AG10803 (cell line): ENCODE measurements around the gene ADAMTS2.

Experiments
- DNase-seq: peaks from one replicate; pipeline ENCODE4 v3.0.0; 2010; ENCODE audit warnings: low read depth
- H3K4me3 ChIP-seq: 2 replicates; pipeline ENCODE4 v1.5.1; 2011; ENCODE audit warnings: mild to moderate bottlenecking, low read length, control low read depth
- TF ChIP-seq, protein P1 (sequence below): conservative IDR thresholded peaks from 2 replicates; pipeline ENCODE4 v1.5.1; 2011; ENCODE audit warnings: mild to moderate bottlenecking, low read length, control low read depth, inconsistent platforms

Gene ADAMTS2

DNA sequence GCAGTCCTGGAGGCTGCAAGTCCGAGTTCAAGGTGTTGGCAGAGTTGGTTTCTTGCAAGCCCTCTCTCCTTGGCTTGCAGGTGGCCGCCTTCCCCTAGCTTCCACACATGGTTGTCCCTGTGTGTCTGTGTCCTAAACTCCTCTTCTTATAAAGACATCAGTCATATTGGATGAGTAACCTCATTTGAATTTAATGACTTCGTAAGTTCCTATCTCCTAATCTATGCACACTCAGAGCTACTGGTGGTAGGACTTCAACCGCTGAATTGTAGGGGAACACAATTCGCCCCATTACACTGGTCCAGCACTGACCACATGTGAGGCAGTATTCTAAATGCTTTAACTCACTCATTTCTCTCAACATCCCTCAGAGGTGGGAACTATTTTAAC lies 25.9 kb upstream of the ADAMTS2 start:
- no peak for DNase-seq

DNA sequence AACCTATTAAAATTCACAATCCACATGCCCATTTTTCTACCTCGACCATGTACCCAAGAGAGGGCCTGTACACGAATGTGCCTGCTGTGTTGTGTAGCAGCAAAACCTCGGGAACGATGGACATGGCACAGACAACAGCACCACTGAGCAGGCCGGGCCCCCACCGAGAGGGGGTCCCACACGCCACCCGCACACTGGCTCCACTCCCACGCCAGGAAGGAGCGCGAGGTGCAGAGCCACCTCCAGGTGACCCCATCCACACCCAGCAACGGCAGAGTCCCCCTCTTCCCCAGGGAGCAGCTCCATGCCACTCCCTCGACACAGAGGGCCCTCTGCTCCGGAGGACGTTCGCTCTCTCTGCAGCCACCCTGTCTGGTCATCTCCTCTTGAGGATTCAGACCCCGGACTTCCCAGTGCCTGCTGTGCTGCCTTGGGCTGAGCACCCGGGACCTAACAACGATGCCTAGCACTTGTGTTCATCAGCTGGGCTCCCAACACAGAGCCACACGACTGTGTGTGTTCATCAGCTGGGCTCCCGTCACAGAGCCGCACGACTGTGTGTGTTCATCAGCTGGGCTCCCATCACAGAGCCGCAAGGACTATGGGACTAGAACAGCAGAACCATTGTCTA lies 25.3 kb upstream of the ADAMTS2 start:
- TF ChIP-seq, protein P1, sequence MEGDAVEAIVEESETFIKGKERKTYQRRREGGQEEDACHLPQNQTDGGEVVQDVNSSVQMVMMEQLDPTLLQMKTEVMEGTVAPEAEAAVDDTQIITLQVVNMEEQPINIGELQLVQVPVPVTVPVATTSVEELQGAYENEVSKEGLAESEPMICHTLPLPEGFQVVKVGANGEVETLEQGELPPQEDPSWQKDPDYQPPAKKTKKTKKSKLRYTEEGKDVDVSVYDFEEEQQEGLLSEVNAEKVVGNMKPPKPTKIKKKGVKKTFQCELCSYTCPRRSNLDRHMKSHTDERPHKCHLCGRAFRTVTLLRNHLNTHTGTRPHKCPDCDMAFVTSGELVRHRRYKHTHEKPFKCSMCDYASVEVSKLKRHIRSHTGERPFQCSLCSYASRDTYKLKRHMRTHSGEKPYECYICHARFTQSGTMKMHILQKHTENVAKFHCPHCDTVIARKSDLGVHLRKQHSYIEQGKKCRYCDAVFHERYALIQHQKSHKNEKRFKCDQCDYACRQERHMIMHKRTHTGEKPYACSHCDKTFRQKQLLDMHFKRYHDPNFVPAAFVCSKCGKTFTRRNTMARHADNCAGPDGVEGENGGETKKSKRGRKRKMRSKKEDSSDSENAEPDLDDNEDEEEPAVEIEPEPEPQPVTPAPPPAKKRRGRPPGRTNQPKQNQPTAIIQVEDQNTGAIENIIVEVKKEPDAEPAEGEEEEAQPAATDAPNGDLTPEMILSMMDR: no peak
- DNase-seq: no peak
- no peak overlapping the region for H3K4me3 ChIP-seq

More for the DNA sequence above, 25.9 kb upstream of the ADAMTS2 start:
- H3K4me3 ChIP-seq: no peak overlapping the region
- TF ChIP-seq, protein P1: no peak

DNA sequence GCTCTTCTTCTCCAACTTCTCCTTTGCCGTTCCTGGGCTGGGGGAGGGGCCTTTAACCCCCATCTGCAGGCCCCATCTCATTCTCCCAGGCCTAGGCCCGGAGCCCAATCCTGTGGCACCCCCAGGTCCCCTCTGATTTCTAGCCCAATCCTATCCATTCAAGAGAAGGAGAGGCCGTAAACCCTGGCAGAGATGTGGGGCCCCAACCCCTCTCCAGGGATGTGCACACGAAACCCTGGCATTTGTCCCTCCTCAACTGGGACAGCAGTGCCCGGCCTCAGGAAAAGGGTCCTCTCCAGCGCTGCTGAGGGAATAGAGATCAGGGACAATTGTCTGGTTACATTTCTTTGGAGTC lies 24.2 kb upstream of the ADAMTS2 start:
- TF ChIP-seq, protein P1: no peak
- no peak overlapping the region for H3K4me3 ChIP-seq
- no peak for DNase-seq

DNA sequence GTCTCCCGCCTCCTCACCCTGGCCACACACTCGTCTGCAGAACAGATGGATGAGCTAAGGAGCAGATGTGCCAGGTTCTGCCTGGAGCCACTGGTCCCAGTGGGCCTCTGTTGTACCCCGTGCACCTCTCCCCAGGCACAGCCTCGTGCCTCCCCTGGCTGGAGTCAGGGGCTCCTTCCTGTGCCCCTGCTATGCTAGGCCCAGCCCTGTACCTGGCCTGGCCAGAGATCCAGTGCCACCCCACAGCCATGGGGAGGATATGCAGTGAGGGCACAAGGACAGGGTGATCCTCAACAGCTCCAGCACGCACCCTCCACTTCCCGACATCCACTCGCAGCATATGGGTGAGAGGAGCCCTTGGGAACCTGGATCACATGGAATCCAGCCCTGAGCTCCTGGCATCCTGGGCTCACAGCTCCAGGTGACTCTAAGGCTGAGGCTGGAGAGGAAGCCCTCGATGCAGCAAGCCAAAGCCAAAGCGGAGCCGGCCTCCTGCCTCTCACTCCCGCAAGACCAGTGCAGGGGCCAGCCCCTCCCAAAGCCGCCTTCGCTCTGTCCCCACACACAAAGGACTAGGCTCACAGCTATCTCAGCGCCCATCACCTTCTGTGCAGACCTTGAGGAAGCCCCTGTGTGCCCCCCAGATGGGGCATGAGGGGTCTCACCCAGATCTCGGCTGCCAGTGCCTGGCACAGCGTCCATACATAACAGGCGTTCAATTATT lies 23.7 kb upstream of the ADAMTS2 start:
- TF ChIP-seq, protein P1: no peak
- no peak overlapping the region for H3K4me3 ChIP-seq

DNA sequence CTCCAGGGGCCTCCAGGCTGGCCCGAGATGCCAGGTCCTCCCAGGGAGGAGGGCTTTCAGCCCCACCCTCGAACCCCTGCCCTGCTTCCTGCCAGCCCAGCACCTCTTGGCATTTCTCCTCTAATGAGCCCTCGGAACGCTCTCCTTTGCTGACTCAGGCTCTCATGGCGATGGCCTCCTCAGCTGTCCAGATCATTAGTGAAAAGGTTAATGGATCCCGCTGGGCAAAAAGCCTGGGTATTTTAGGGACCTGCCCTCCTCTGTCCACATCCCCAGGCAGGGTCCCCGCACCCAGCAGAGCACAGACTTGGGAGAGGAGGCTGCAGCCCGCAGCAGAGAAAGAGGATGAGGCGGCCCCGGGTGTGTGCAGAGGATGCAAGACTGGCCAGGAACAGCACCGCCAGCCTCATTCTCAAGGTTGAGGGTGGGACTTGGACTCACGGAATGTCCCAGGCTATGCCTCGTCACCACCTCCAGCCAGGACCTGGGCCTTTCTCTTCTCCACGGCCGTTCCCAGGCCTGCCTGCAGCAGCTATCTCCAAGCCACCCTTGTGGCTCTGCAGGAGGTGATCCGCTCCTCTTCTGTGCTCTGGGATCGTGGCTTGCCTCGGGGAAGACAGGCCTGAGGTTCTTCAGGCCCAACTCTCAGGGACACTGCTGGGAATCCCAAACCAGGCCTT lies 23.0 kb upstream of the ADAMTS2 start:
- DNase-seq: no peak
- TF ChIP-seq, protein P1: no peak
- no peak overlapping the region for H3K4me3 ChIP-seq

More for the DNA sequence above, 23.7 kb upstream of the ADAMTS2 start:
- no peak for DNase-seq

DNA sequence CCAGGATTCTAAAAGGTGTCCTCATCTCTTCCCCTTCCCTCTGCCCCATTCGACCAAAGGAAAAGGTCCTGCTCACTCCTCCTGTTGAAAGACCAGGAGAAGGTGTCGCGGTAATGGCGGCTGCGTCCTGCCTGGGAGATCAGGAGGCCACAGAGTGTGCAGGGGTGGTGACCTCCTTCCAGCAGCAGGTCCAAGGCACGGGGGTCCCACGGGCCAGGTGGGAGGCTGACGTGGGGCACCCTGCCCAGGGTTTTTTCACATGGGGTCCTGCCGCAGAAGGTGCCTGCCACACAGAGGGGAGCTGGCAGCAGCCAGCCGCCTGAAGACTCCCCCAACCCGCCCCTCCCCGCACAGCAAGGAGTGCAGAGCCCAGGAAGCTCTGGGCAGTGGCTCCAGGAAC lies 22.2 kb upstream of the ADAMTS2 start:
- DNase-seq: no peak
- TF ChIP-seq, protein P1: no peak
- H3K4me3 ChIP-seq: no peak overlapping the region

DNA sequence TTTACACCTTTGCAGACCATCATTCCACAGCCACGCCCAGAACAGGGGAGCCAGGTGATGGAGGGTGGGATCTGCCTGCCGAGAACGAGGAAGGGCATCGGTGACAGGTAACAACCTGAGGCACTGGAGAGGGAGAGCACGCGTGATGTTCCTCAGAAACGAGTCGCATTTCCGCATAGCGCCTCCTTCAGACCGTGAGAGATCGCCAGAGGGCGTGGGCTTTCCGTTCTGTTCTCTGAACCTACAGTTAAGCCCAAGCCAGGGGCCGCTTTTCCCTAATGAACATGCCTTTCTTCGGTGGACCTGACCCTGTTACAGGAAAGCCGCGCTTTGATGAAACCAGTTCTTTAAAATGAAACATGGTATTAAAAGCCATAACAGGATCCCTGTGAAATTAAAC lies 17.1 kb upstream of the ADAMTS2 start:
- TF ChIP-seq, protein P1: no peak
- no peak for DNase-seq
- no peak overlapping the region for H3K4me3 ChIP-seq
